T-helper 17 cell (primary cell): ENCODE results near the gene BSG. TPM values are rescaled to one million over a fixed set of nuclear protein-coding genes. Genes with fewer than 3 reads are reported as not detected.

ENCODE experiments used
- ATAC-seq: fragments of 150-1000 bp; cut with Tn5 transposase; 2 replicates; pipeline ENCODE4 v1.10.0; 2021; ENCODE audit warnings: mild to moderate bottlenecking, moderate library complexity
- DNase-seq, 3 donors: peaks; one replicate each; pipeline versions ENCODE4 v3.0.0 to v3.0.0-alpha.2; 2020 to 2021
- H3K9me3 ChIP-seq: one replicate; pipeline ENCODE4 v1.7.0; 2013; ENCODE audit warnings: low read length, mild to moderate bottlenecking; ENCODE audit not compliant: control insufficient read depth, poor library complexity, severe bottlenecking
- H3K27ac Mint-ChIP-seq: one replicate; pipeline ENCODE4 v1.8.0; 2022; ENCODE audit warnings: mild to moderate bottlenecking, moderate library complexity, mixed read lengths
- H3K27me3 Mint-ChIP-seq: one replicate; pipeline ENCODE4 v1.8.0; 2022; ENCODE audit warnings: mixed read lengths
- H3K36me3 Mint-ChIP-seq: one replicate; pipeline ENCODE4 v1.8.0; 2022; ENCODE audit warnings: low read depth, mixed read lengths
- H3K4me1 Mint-ChIP-seq: one replicate; pipeline ENCODE4 v1.8.0; 2022; ENCODE audit warnings: mild to moderate bottlenecking, mixed read lengths
- H3K4me3 Mint-ChIP-seq: one replicate; pipeline ENCODE4 v1.8.0; 2022; ENCODE audit warnings: mild to moderate bottlenecking, moderate library complexity, mixed read lengths
- total RNA-seq, 4 donors: library from RNA in 2 of 4; stranded (reverse) in 2 of 4; gene quantifications; one replicate each; pipeline ENCODE4 v1.2.3 and lab custom pipeline; 2022 to 2026

The BSG gene
- total RNA-seq (100 to 1,000 TPM; 152 to 165 TPM), total RNA-seq (lab: John Stamatoyannopoulos, UW) (95.0 to 109 reads per million in 2 donors)

DNA sequence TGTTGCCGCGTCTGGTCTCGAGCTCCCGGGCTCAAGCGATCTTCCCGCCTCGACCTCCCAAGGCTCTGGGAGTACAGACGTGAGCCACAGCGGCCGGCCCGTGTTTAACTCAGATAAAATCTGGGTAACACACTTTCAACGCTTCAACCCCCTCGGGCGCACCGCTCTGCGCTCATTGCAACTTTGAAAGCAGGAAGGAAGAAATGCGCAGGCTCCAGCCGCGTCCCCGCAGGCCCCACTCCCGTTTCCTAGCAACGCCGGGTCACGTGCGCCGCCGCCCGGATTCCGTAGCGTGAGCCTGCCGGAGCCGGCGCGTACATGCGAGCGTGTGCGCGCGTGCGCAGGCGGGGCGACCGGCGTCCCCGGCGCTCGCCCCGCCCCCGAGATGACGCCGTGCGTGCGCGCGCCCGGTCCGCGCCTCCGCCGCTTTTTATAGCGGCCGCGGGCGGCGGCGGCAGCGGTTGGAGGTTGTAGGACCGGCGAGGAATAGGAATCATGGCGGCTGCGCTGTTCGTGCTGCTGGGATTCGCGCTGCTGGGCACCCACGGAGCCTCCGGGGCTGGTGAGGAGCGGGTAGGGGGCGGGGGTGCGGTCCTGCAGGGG, at the start of gene BSG:
Gene BSG, plus strand, starts transcription at position 457 of the 603 bp plus-strand sequence. Its CDS starts 39 bp downstream, at position 496.
- Mint-ChIP-seq H3K4me1 (peaks cover 32% of the 10 kb centered on the region), H3K27ac (peak within 1 kb of the TSS; percentile 99), H3K4me3 (peak within 1 kb of the TSS; percentile 94), H3K36me3 (no peaks in the 10 kb centered on the region), H3K27me3 (no peaks in the 10 kb centered on the region)
- H3K9me3 ChIP-seq: no peaks in the 10 kb centered on the region
- ATAC-seq (peak; percentile 87), DNase-seq (peak; percentile 98 to 99 (median 98))

GRCh38 chr19:522726-523125, 49.7 kb upstream of the BSG start:
- no peak for ATAC-seq
- Mint-ChIP-seq H3K4me3 (no peak overlapping the region), H3K4me1 (no peaks in the 10 kb centered on the region), H3K27me3 (no peaks in the 10 kb centered on the region), H3K27ac (no peak overlapping the region), H3K36me3 (no peaks in the 10 kb centered on the region)
- no peaks in the 10 kb centered on the region for H3K9me3 ChIP-seq
- DNase-seq: no peak

GRCh38 chr19:524062-524674, 48.2 kb upstream of the BSG start:
- Mint-ChIP-seq H3K4me1 (no peaks in the 10 kb centered on the region), H3K4me3 (no peak overlapping the region), H3K27ac (no peak overlapping the region), H3K36me3 (no peaks in the 10 kb centered on the region), H3K27me3 (no peaks in the 10 kb centered on the region)
- ATAC-seq: no peak
- DNase-seq: no peak
- H3K9me3 ChIP-seq: no peaks in the 10 kb centered on the region

DNA sequence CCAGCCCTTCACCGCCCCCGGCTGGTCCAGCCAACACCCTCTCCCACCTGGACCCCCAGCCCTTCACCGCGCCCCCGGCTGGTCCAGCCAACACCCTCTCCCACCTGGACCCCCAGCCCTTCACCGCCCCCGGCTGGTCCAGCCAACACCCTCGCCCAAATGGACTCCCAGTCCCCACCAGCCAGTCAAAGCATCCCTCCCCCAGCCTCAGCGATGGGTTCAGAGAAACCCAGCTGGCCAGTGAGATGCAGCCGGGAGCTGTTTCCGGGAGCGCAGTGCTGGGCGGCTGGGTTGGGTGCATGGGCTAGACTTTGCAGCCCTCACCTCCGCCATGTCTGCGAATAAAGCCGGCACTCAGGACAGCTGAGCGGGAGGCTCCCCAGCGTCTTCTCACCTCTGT, 47.4 kb upstream of the BSG start:
- Mint-ChIP-seq H3K27ac (no peak overlapping the region), H3K27me3 (no peaks in the 10 kb centered on the region), H3K4me1 (peaks cover under 1% of the 10 kb centered on the region), H3K4me3 (no peak overlapping the region), H3K36me3 (no peaks in the 10 kb centered on the region)
- no peak for ATAC-seq
- no peak for DNase-seq
- H3K9me3 ChIP-seq: no peaks in the 10 kb centered on the region

GRCh38 chr19:525857-526419, 46.5 kb upstream of the BSG start:
- no peak for DNase-seq
- H3K9me3 ChIP-seq: no peaks in the 10 kb centered on the region
- no peaks in the 10 kb centered on the region for H3K36me3 Mint-ChIP-seq
- H3K27me3 Mint-ChIP-seq: no peaks in the 10 kb centered on the region
- H3K4me1 Mint-ChIP-seq: peaks cover 3% of the 10 kb centered on the region
- H3K4me3 Mint-ChIP-seq: no peak overlapping the region
- peak overlapping the region; percentile 14 for H3K27ac Mint-ChIP-seq
- ATAC-seq: no peak

DNA sequence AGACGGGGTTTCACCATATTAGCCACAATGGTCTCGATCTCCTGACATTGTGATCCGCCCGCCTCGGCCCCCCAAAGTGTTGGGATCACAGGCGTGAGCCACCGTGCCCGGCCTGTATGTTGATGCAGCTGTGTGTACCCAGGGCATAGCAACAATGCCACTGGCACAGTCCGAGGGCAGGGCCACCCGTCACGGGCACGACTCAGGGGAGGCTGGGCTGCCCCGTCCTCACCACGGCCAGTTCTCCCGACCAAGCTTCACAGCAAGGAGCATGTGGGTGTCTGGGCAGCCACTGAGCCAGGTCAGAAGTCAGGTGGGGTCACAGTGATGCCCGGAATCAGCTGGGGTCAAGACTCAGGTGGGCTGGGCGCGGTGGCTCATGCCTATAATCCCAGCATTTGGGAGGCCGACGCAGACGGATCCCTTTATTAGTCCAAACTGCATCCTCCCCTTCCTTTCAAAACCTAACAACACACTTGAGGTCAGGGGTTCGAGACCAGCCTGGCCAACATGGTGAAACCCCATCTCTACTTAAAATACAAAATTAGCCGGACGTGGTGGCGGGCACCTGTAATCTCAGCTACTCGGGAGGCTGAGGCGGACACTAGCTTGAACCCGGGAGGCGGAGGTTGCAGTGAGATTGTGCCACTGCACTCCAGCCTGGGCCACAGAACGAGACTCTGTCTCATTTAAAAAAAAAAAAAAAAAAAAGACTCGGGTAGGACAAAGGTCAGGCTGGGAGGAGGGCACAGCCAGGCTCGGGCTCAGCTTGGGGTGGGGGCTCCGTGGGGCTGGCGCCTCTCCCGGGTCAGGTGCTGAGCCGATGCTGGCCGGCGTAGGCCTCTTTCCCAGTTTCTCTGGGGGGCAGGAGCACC, 42.0 kb upstream of the BSG start:
- peaks cover 14% of the 10 kb centered on the region for H3K4me1 Mint-ChIP-seq
- peak overlapping the region; percentile 86 for H3K4me3 Mint-ChIP-seq
- no peaks in the 10 kb centered on the region for H3K27me3 Mint-ChIP-seq
- ATAC-seq (no peak), DNase-seq (no peak)
- no peak overlapping the region for H3K27ac Mint-ChIP-seq
- H3K36me3 Mint-ChIP-seq: no peaks in the 10 kb centered on the region
- no peaks in the 10 kb centered on the region for H3K9me3 ChIP-seq

- Mint-ChIP-seq H3K27ac (no peak overlapping the region), H3K27me3 (no peaks in the 10 kb centered on the region)
Measured at GRCh38 chr19:531009-531752, 41.2 kb upstream of the BSG start.

GRCh38 chr19:531753-532560, 40.4 kb upstream of the BSG start, which contains the start of gene CDC34:
Gene CDC34, plus strand, starts transcription at chr19:531760. Its CDS starts 172 bp downstream, at chr19:531932.
- Mint-ChIP-seq H3K27me3 (no peaks in the 10 kb centered on the region), H3K36me3 (no peaks in the 10 kb centered on the region), H3K4me3 (peak within 1 kb of the TSS; percentile 91), H3K4me1 (peaks cover 14% of the 10 kb centered on the region), H3K27ac (peak within 1 kb of the TSS; percentile 83)
- ATAC-seq (peak; percentile 32), DNase-seq (no peak)
- no peaks in the 10 kb centered on the region for H3K9me3 ChIP-seq

More at GRCh38 chr19:531009-531752, 41.2 kb upstream of the BSG start:
- no peaks in the 10 kb centered on the region for H3K9me3 ChIP-seq
- Mint-ChIP-seq H3K4me3 (peak overlapping the region; percentile 86), H3K4me1 (peaks cover 14% of the 10 kb centered on the region), H3K36me3 (no peaks in the 10 kb centered on the region)
- ATAC-seq (peak; percentile 83), DNase-seq (peak; percentile 91 to 97 (median 93))

GRCh38 chr19:532561-533363, 39.6 kb upstream of the BSG start:
- Mint-ChIP-seq H3K4me1 (peaks cover 14% of the 10 kb centered on the region), H3K36me3 (no peaks in the 10 kb centered on the region), H3K4me3 (peak overlapping the region; percentile 91), H3K27me3 (no peaks in the 10 kb centered on the region), H3K27ac (peak overlapping the region; percentile 83)
- H3K9me3 ChIP-seq: no peaks in the 10 kb centered on the region
- ATAC-seq (peak; percentile 15), DNase-seq (no peak)

GRCh38 chr19:533364-534058, 38.9 kb upstream of the BSG start:
- DNase-seq: no peak
- peak overlapping the region; percentile 83 for H3K27ac Mint-ChIP-seq

DNA sequence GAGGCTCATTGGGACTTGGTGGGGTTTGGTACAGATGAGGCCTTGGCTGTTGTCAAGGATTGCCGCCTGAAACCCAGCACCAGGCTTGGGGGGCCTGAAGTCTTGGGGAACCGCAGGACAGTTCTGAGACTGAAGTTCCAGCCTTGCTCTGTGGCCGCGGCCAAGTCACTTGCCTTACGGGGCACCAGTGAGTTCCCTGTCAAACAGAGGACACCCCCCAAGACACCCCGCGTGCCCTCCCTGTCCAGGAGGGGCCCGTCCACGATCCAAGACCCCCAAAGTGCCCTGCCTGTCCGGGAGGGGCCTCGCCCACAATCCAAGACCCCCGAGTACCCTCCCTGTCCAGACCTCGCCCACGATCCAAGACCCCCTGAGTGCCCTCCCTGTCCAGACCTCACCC, 38.3 kb upstream of the BSG start:
- DNase-seq (no peak), ATAC-seq (no peak)
- Mint-ChIP-seq H3K27me3 (no peaks in the 10 kb centered on the region), H3K4me3 (no peak overlapping the region), H3K36me3 (no peaks in the 10 kb centered on the region), H3K4me1 (peaks cover 18% of the 10 kb centered on the region), H3K27ac (peak overlapping the region; percentile 83)
- H3K9me3 ChIP-seq: no peaks in the 10 kb centered on the region

More at GRCh38 chr19:533364-534058, 38.9 kb upstream of the BSG start:
- H3K36me3 Mint-ChIP-seq: no peaks in the 10 kb centered on the region
- peak overlapping the region; percentile 91 for H3K4me3 Mint-ChIP-seq
- no peak for ATAC-seq
- peaks cover 18% of the 10 kb centered on the region for H3K4me1 Mint-ChIP-seq
- no peaks in the 10 kb centered on the region for H3K9me3 ChIP-seq
- no peaks in the 10 kb centered on the region for H3K27me3 Mint-ChIP-seq
